ENCODE measurements around the gene RAD51B.

DNA sequence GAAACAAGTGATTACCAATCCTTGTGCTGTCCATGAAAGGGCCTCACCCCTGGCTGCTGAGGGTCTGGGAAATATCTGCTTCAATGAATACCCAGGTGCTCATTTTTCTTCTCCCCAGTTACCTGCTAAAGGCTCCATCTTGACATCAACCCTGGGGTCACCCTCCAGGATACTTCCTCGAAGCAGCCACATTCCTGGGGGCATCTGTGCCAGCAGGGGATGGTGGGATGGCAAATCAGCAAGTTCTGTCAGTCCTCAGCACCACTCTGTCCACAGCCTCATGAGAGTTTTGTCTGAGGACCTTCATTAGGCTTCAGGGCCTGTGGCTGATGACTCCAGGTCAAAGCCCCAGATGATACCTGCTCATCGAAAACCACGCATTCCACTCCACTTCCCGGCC lies 848.4 kb downstream of the RAD51B start:
- TF ChIP-seq, protein P1, sequence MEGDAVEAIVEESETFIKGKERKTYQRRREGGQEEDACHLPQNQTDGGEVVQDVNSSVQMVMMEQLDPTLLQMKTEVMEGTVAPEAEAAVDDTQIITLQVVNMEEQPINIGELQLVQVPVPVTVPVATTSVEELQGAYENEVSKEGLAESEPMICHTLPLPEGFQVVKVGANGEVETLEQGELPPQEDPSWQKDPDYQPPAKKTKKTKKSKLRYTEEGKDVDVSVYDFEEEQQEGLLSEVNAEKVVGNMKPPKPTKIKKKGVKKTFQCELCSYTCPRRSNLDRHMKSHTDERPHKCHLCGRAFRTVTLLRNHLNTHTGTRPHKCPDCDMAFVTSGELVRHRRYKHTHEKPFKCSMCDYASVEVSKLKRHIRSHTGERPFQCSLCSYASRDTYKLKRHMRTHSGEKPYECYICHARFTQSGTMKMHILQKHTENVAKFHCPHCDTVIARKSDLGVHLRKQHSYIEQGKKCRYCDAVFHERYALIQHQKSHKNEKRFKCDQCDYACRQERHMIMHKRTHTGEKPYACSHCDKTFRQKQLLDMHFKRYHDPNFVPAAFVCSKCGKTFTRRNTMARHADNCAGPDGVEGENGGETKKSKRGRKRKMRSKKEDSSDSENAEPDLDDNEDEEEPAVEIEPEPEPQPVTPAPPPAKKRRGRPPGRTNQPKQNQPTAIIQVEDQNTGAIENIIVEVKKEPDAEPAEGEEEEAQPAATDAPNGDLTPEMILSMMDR (IDR thresholded peaks at IDR 0.05) = no peak
- TF ChIP-seq POLR2A (IDR thresholded peaks at IDR 0.05) = no peak

Measured in thyroid gland (tissue), 4 donors.